Activated T-helper 17 cell treated with anti-CD3 and anti-CD28 coated beads, Interleukin-2, amount 50 U/mL, for 72 hours (primary cell): ENCODE measurements around the gene TUBB2A. TPM values are rescaled to one million over a fixed set of nuclear protein-coding genes. Genes with fewer than 3 reads are reported as not detected.
"Not testable (repeated sequence)": the region's sequence is repeated elsewhere in the genome, so short reads cannot be mapped to it uniquely, and the experiment has no call there.

Source experiments
- ATAC-seq: fragments of 150-1000 bp; cut with Tn5 transposase; replicated peaks from 2 replicates; pipeline ENCODE4 v1.10.0; 2021; ENCODE audit warnings: mild to moderate bottlenecking, moderate library complexity
- H3K27ac Mint-ChIP-seq: one replicate; pipeline ENCODE4 v1.8.0; 2022; ENCODE audit warnings: mixed read lengths
- H3K27me3 Mint-ChIP-seq: one replicate; pipeline ENCODE4 v1.8.0; 2022; ENCODE audit warnings: mixed read lengths
- H3K36me3 Mint-ChIP-seq: one replicate; pipeline ENCODE4 v1.8.0; 2022; ENCODE audit warnings: low read depth, mild to moderate bottlenecking, mixed read lengths
- H3K4me1 Mint-ChIP-seq: one replicate; pipeline ENCODE4 v1.8.0; 2022; ENCODE audit warnings: mixed read lengths
- H3K4me3 Mint-ChIP-seq: one replicate; pipeline ENCODE4 v1.8.0; 2022; ENCODE audit warnings: mild to moderate bottlenecking, mixed read lengths
- H3K9me3 Mint-ChIP-seq: one replicate; pipeline ENCODE4 v1.8.0; 2022; ENCODE audit warnings: mixed read lengths
- total RNA-seq, 2 donors: library from RNA; stranded (reverse); gene quantifications; one replicate each; pipeline ENCODE4 v1.2.3, GENCODE V29; 2022

Gene TUBB2A
- total RNA-seq, 2 donors from 2014 or later, result 2.8 to 6.0 TPM

DNA sequence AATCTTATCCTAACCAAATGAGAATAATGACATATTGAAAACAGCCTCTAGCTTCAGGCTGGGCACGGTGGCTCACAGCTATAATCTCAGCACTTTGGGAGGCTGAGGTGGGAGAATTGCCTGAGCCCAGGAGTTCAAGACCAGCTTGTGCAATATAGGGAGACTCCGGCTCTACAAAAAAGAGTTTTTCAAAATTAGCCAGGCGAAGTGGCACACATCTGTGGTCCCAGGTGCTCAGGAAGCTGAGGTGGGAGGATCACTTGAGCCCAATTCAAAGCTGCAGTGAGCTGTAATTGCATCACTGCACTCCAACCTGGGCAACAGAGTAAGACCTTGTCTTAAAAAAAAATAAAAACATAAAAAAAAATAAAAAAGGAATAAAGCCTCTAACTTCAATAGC is 4.7 kb downstream of the TUBB2A start:
- no peak overlapping the region for H3K27ac Mint-ChIP-seq
- H3K4me3 Mint-ChIP-seq, result no peak overlapping the region
- no peaks in the 10 kb centered on the region for H3K4me1 Mint-ChIP-seq
- no peaks in the 10 kb centered on the region for H3K9me3 Mint-ChIP-seq
- no peak for ATAC-seq
- H3K36me3 Mint-ChIP-seq, result peaks cover 12% of the 10 kb centered on the region
- H3K27me3 Mint-ChIP-seq, result peaks cover 4% of the 10 kb centered on the region

GRCh38 chr6:3151691-3152090 is 5.7 kb downstream of the TUBB2A start:
- no peak overlapping the region for H3K4me3 Mint-ChIP-seq
- H3K27ac Mint-ChIP-seq, result no peak overlapping the region
- H3K4me1 Mint-ChIP-seq, result no peaks in the 10 kb centered on the region
- no peaks in the 10 kb centered on the region for H3K9me3 Mint-ChIP-seq
- peaks cover 16% of the 10 kb centered on the region for H3K36me3 Mint-ChIP-seq
- ATAC-seq, result no peak
- peaks cover 4% of the 10 kb centered on the region for H3K27me3 Mint-ChIP-seq

GRCh38 chr6:3147914-3148757 is 9.2 kb downstream of the TUBB2A start:
- Mint-ChIP-seq H3K36me3 (peaks cover 5% of the 10 kb centered on the region), H3K4me1 (peaks cover 4% of the 10 kb centered on the region), H3K4me3 (no peak overlapping the region), H3K27me3 (no peaks in the 10 kb centered on the region), H3K27ac (no peak overlapping the region), H3K9me3 (no peaks in the 10 kb centered on the region)
- no peak for ATAC-seq

GRCh38 chr6:3144571-3144970 is 12.8 kb downstream of the TUBB2A start:
- peaks cover 17% of the 10 kb centered on the region for H3K36me3 Mint-ChIP-seq
- no peak overlapping the region for H3K27ac Mint-ChIP-seq
- H3K4me1 Mint-ChIP-seq, result peaks cover 4% of the 10 kb centered on the region
- H3K4me3 Mint-ChIP-seq, result no peak overlapping the region
- ATAC-seq, result no peak
- no peaks in the 10 kb centered on the region for H3K9me3 Mint-ChIP-seq
- H3K27me3 Mint-ChIP-seq, result no peaks in the 10 kb centered on the region

GRCh38 chr6:3143158-3143557 is 14.2 kb downstream of the TUBB2A start:
- Mint-ChIP-seq H3K4me1 (peaks cover 4% of the 10 kb centered on the region), H3K9me3 (no peaks in the 10 kb centered on the region), H3K36me3 (peaks cover 28% of the 10 kb centered on the region), H3K27ac (no peak overlapping the region), H3K27me3 (no peaks in the 10 kb centered on the region), H3K4me3 (no peak overlapping the region)
- ATAC-seq, result no peak

GRCh38 chr6:3142536-3142935 is 14.8 kb downstream of the TUBB2A start:
- Mint-ChIP-seq H3K9me3 (no peaks in the 10 kb centered on the region), H3K27ac (no peak overlapping the region), H3K4me3 (no peak overlapping the region), H3K27me3 (no peaks in the 10 kb centered on the region), H3K36me3 (peaks cover 32% of the 10 kb centered on the region), H3K4me1 (peaks cover 4% of the 10 kb centered on the region)
- ATAC-seq, result no peak

- Mint-ChIP-seq H3K4me3 (no peak overlapping the region), H3K27me3 (no peaks in the 10 kb centered on the region), H3K9me3 (no peaks in the 10 kb centered on the region), H3K27ac (no peak overlapping the region), H3K36me3 (peaks cover 32% of the 10 kb centered on the region), H3K4me1 (peaks cover 4% of the 10 kb centered on the region)
- no peak for ATAC-seq
Measured at GRCh38 chr6:3140201-3140600, 17.1 kb downstream of the TUBB2A start.

DNA sequence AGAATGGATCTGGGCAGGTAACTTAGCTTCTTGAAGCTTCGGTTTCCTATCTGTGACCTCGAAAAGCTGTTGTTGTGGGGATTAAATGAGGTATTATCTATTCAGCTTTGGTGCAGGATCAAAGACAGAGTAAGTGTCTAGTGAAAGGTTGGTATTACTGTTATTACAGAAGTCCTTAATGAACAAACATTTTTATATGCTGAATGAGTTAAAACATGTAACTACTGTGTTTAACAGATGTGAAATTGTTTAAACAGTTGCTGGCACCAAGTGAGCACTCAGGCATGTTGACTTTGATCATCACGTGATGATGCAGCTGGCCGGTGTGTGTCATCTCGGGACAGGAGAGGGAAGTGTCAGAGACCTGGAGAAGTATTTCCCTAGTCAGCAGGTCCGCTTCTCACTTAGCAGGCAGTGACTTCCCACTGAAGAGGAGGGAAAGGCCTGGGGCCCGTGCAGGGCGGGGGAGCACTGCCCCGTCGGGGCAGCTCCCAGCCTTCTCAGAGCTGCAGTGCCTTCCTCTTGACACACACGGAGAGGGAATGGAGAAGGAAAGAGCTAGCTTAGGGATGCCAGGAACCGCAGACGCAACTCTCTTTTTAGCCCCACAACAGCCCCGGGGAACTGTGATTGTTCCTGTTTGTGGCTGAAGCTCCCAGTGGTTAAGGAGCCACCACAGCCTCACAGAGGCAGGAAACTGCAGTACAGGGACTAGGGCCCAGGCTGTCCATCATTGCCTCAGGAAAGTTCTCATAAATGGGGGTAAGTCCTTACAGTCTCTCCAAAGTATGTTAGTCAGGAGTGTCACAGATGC is 18.0 kb downstream of the TUBB2A start:
- no peak overlapping the region for H3K27ac Mint-ChIP-seq
- H3K27me3 Mint-ChIP-seq, result no peaks in the 10 kb centered on the region
- ATAC-seq, result no peak
- H3K4me3 Mint-ChIP-seq, result no peak overlapping the region
- H3K4me1 Mint-ChIP-seq, result no peaks in the 10 kb centered on the region
- H3K9me3 Mint-ChIP-seq, result no peaks in the 10 kb centered on the region
- peaks cover 32% of the 10 kb centered on the region for H3K36me3 Mint-ChIP-seq

- H3K36me3 Mint-ChIP-seq, result peaks cover 32% of the 10 kb centered on the region
- no peaks in the 10 kb centered on the region for H3K27me3 Mint-ChIP-seq
- ATAC-seq, result no peak
- H3K4me1 Mint-ChIP-seq, result no peaks in the 10 kb centered on the region
- no peak overlapping the region for H3K4me3 Mint-ChIP-seq
- H3K9me3 Mint-ChIP-seq, result no peaks in the 10 kb centered on the region
- no peak overlapping the region for H3K27ac Mint-ChIP-seq
Measured at GRCh38 chr6:3138341-3138740, 19.0 kb downstream of the TUBB2A start.

DNA sequence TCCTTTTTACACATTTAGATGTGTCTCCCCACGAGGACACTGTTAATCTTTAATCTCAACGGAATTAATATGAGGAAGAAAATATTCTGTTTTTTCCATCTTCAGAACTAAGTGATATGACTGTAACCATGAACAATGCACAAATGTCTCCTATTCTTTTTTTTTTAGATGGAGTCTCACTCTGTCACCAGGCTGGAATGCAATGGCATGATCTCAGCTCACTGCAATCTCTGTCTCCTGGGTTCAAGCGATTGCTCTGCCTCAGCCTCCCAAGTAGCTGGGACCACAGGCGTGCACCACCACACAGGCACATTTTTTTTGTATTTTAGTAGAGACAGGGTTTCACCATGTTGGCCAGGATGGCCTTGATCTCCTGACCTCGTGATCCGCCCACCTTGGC is 19.5 kb downstream of the TUBB2A start:
- H3K9me3 Mint-ChIP-seq, H3K27ac Mint-ChIP-seq, H3K4me1 Mint-ChIP-seq, ATAC-seq, H3K27me3 Mint-ChIP-seq, H3K4me3 Mint-ChIP-seq: not testable (repeated sequence)
- peaks cover 32% of the 10 kb centered on the region for H3K36me3 Mint-ChIP-seq

DNA sequence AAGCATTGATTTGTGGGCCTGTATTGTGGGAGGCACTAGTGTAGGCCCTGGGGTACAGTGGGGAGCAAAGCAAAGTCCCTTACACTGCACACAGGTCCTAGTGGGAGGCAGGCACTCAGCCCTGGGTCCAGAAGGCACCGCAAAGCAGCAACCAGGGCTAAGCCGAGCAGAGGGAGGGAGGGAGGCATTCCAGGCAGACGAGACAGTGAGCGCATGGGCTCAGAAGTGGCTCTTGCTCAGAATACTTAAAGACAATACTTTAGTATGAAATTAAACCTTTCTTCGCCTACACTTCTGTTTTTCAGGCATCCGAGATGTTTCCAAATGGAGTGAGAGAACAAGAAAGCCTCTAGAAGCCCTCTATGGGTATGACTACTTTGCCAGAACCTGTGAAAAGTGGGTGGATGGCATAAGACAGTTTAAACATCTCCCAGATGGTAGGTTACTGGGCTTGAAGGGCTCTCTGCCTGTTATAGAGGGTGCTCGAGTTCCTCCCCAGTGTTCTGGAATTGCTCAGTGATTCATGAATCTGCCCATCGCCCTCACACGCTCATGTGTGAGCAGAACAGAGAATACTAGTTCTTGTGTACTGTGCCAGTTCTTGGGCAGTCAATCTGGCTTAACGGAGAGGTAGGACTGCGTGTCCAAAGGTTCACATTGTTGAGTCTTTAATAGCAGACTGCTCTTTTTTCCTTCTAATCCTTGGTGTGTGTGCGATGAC is 20.1 kb downstream of the TUBB2A start:
- Mint-ChIP-seq H3K27ac (no peak overlapping the region), H3K4me1 (no peaks in the 10 kb centered on the region), H3K4me3 (no peak overlapping the region), H3K36me3 (peaks cover 32% of the 10 kb centered on the region), H3K9me3 (no peaks in the 10 kb centered on the region), H3K27me3 (no peaks in the 10 kb centered on the region)
- ATAC-seq, result no peak

DNA sequence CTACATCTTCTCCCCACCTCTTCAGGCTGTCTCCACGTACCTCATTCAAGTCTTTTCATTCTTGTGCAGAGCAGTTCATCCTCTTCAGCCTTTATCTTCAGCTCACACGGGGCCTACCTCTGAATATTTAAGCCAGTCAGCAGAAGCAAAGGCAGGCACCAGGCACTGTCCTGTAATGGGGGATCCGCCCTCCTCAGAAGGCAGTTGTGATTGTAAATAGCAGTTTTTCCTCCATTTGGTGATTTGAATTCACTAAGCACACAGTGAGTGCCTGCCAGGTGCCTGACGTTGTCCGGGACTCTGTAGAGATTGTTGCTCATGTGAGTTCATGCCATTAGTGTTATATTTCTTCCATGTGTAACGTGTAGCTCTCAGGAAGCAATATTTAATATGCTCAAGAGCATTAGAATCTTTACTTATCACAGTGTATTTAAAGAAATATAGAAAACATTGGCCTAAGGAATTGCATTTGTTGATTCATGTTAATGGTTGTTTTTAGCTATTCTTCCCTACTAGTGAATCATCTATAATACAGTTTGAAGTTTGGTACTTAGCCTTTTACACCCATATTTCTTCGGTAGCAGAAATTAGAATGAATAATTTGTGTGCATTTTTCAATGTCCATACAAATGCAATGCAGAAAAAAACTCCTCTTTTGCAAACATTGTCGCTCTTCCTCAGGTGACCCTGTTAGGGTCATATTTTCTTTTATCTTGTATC is 20.9 kb downstream of the TUBB2A start:
- Mint-ChIP-seq H3K9me3 (no peaks in the 10 kb centered on the region), H3K27me3 (no peaks in the 10 kb centered on the region), H3K27ac (no peak overlapping the region), H3K4me3 (no peak overlapping the region), H3K36me3 (peaks cover 32% of the 10 kb centered on the region), H3K4me1 (no peaks in the 10 kb centered on the region)
- ATAC-seq, result no peak

- H3K27me3 Mint-ChIP-seq, result no peaks in the 10 kb centered on the region
- no peak for ATAC-seq
Measured at GRCh38 chr6:3135668-3136291, 21.6 kb downstream of the TUBB2A start.

DNA sequence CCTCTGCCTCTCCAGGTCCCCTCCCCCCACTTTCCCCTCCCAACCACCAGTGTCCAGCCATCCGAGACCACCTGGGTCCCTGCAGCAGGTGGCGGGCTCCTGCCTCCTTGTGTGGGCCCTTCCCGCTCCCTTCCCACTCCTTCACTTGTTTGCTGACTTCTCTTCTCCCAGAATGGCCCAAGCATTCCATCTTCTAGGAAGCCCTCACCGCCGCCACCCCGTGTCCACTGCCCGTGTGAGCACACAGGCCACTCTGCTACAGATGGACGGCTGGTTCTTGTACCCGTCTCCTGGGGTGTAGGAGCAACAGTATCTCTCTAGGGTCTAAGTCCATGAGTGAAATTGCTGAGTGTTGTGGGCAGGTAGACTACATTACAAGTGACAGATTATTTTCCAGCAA is 23.8 kb downstream of the TUBB2A start:
- Mint-ChIP-seq H3K4me3 (no peak overlapping the region), H3K9me3 (no peaks in the 10 kb centered on the region), H3K4me1 (no peaks in the 10 kb centered on the region), H3K36me3 (peaks cover 22% of the 10 kb centered on the region), H3K27me3 (no peaks in the 10 kb centered on the region), H3K27ac (no peak overlapping the region)
- ATAC-seq, result no peak

More at GRCh38 chr6:3135668-3136291, 21.6 kb downstream of the TUBB2A start:
- peaks cover 30% of the 10 kb centered on the region for H3K36me3 Mint-ChIP-seq
- H3K4me3 Mint-ChIP-seq, result no peak overlapping the region
- H3K9me3 Mint-ChIP-seq, result no peaks in the 10 kb centered on the region
- no peak overlapping the region for H3K27ac Mint-ChIP-seq
- H3K4me1 Mint-ChIP-seq, result no peaks in the 10 kb centered on the region
